ENCODE data around the gene RASA3. TPM values are rescaled to one million over a fixed set of nuclear protein-coding genes. Genes with fewer than 3 reads are reported as not detected.

The RASA3 gene
- total and polyA plus RNA-seq, 2 donors (not counting 3 experiments of a cell fraction or from before 2014, with no cell fraction given) = 26.5 to 53.8 TPM

DNA sequence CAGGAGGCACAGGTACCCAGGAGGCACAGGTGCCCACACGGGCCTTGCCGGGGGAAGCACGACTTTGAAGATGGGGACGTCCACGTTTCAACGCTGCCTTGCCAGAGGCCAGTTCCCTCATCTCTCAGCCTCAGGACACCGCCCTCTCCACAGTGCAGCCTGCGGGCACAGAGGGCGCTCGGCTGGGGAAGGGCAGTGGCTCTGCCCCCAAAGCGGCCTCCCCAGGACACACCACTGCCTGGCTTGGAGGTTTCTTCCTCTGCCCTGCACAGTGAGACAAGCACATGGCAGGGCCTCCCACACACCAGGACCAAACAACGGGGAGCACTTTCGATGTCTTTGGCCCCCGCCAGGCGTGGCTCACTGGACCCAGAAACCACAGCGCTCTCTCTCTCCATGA is 73.0 kb downstream of the RASA3 start:
- no peak for DNase-seq (ENCODE audit: low read depth, low spot score)

More for the DNA sequence above, 73.0 kb downstream of the RASA3 start:
- dilution Hi-C loops (cut with MboI; ENCODE audit: extremely low pct_ligation_motif_present, low sequenced_read_pairs) = loop anchor here (10.0 kb wide), 1 partner anchor 55 kb away; no protein-coding TSS in a partner anchor
- H3K27me3 ChIP-seq (ENCODE audit: control insufficient read depth in 2 of 2, insufficient read depth in 2 of 2, low read length in 2 of 2) = no peaks in the 10 kb centered on the region
- intact Hi-C loops (cut with micrococcal nuclease) = no loop called here
- H3K4me1 ChIP-seq (ENCODE audit: control insufficient read depth, extremely low read depth, insufficient read depth, low read length) = peaks cover 34% of the 10 kb centered on the region
- POLR2A ChIA-PET = no interaction called here
- H3K9me3 ChIP-seq (replicated peaks; ENCODE audit: control insufficient read depth, insufficient read depth, low read length) = no peaks in the 10 kb centered on the region
- no TSS peak for BruUV-seq (replicated peaks)
- peaks cover 93% of the 10 kb centered on the region for H3K79me2 ChIP-seq (ENCODE audit: control insufficient read depth, insufficient read depth, low read length)
- H3K36me3 ChIP-seq (ENCODE audit: control insufficient read depth in 2 of 2, extremely low read depth in 1 of 2, insufficient read depth in 2 of 2, low read length in 2 of 2) = peaks cover 2 to 12% of the 10 kb centered on the region in 2 experiments
- H3K27ac ChIP-seq (ENCODE audit: insufficient read depth, low read depth, low read length) = no peak overlapping the region
- no peak for FAIRE-seq
- no peak overlapping the region for H3K9ac ChIP-seq (replicated peaks; ENCODE audit: extremely low read depth, insufficient read depth, low read length)
- H2AFZ ChIP-seq (ENCODE audit: low read depth, low read length) = no peak overlapping the region
- no peak overlapping the region for H3K4me3 ChIP-seq (replicated peaks in 1 of 3; ENCODE audit: insufficient read depth in 1 of 3, low read depth in 1 of 3, low read length in 3 of 3)
- CTCF ChIA-PET = no interaction called here
- TF ChIP-seq POLR2AphosphoS5 (IDR thresholded peaks at IDR 0.05; ENCODE audit: insufficient read depth, low read depth, low read length) = no peak
- TF ChIP-seq, protein P1, sequence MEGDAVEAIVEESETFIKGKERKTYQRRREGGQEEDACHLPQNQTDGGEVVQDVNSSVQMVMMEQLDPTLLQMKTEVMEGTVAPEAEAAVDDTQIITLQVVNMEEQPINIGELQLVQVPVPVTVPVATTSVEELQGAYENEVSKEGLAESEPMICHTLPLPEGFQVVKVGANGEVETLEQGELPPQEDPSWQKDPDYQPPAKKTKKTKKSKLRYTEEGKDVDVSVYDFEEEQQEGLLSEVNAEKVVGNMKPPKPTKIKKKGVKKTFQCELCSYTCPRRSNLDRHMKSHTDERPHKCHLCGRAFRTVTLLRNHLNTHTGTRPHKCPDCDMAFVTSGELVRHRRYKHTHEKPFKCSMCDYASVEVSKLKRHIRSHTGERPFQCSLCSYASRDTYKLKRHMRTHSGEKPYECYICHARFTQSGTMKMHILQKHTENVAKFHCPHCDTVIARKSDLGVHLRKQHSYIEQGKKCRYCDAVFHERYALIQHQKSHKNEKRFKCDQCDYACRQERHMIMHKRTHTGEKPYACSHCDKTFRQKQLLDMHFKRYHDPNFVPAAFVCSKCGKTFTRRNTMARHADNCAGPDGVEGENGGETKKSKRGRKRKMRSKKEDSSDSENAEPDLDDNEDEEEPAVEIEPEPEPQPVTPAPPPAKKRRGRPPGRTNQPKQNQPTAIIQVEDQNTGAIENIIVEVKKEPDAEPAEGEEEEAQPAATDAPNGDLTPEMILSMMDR (IDR thresholded peaks at IDR 0.05; ENCODE audit: extremely low read depth in 1 of 2, insufficient read depth in 1 of 2, low read depth in 1 of 2, low read length in 2 of 2) = no peak
- TF ChIP-seq POLR2A (IDR thresholded peaks at IDR 0.05; ENCODE audit: low read depth, low read length) = no peak
- no peak overlapping the region for H3K4me2 ChIP-seq (ENCODE audit: insufficient read depth, low read length)
- no peaks in the 10 kb centered on the region for H3K9me1 ChIP-seq (replicated peaks; ENCODE audit: control insufficient read depth, extremely low read depth, insufficient read depth, low read length)
- no peaks in the 10 kb centered on the region for H4K20me1 ChIP-seq (replicated peaks; ENCODE audit: control insufficient read depth, extremely low read depth, insufficient read depth, low read length)

Measured in endothelial cell of umbilical vein (primary cell).